SU-DHL-6 (cell line): Measurements from ENCODE around the gene PLA2G4E.

Experiments used
- H2AFZ ChIP-seq: fragments of 200-600 bp; sonication (generic); 2 replicates; pipeline ENCODE4 v1.6.1; 2014; ENCODE audit warnings: low read depth, mild to moderate bottlenecking, moderate library complexity, mixed read lengths, antibody characterized with exemption, low read length; ENCODE audit not compliant: severe bottlenecking
- H3F3A ChIP-seq: fragments of 200-600 bp; shearing (Covaris generic); 2 replicates; pipeline ENCODE4 v1.6.0; 2016; ENCODE audit warnings: antibody characterized with exemption, mild to moderate bottlenecking; ENCODE audit not compliant: insufficient read depth
- H3K27ac ChIP-seq: fragments of 200-600 bp; sonication (generic); 2 replicates; pipeline ENCODE4 v1.5.1; 2016; ENCODE audit warnings: low read depth, mild to moderate bottlenecking, low read length, moderate library complexity, mixed read lengths
- H3K27me3 ChIP-seq: fragments of 200-600 bp; sonication (generic), shearing (Covaris generic); 2 replicates; pipeline ENCODE4 v1.6.0; 2014; ENCODE audit warnings: mild to moderate bottlenecking, low read length
- H3K36me3 ChIP-seq: fragments of 200-600 bp; sonication (generic); 2 replicates; pipeline ENCODE4 v1.6.1; 2014; ENCODE audit warnings: mild to moderate bottlenecking, low read length, mixed read lengths
- H3K4me2 ChIP-seq: fragments of 300-600, 200-600 bp; shearing (Covaris generic), sonication (generic); 2 replicates; pipeline ENCODE4 v1.6.0; 2014; ENCODE audit warnings: low read length, low read depth, mild to moderate bottlenecking; ENCODE audit not compliant: poor library complexity, severe bottlenecking
- H3K4me3 ChIP-seq: fragments of 200-600 bp; sonication (generic); 2 replicates; pipeline ENCODE4 v1.5.1; 2014; ENCODE audit warnings: antibody characterized with exemption, low read length, mild to moderate bottlenecking, mixed read lengths; ENCODE audit not compliant: insufficient read depth, poor library complexity, severe bottlenecking
- H3K79me2 ChIP-seq: fragments of 200-600 bp; sonication (generic); 2 replicates; pipeline ENCODE4 v1.6.1; 2014; ENCODE audit warnings: mild to moderate bottlenecking, low read length, moderate library complexity; ENCODE audit not compliant: insufficient read depth
- H3K9ac ChIP-seq: fragments of 200-600 bp; sonication (generic); 2 replicates; pipeline ENCODE4 v1.7.0; 2014; ENCODE audit warnings: mild to moderate bottlenecking, low read length
- H3K9me2 ChIP-seq: fragments of 200-600 bp; sonication (generic); replicated peaks from 2 replicates; pipeline ENCODE4 v1.6.1; 2014; ENCODE audit warnings: low read length; ENCODE audit not compliant: insufficient read depth
- H3K9me3 ChIP-seq: fragments of 200-600 bp; sonication (generic); 2 replicates; pipeline ENCODE4 v1.6.1; 2014; ENCODE audit warnings: low read length, mixed read lengths; ENCODE audit not compliant: insufficient read depth
- H4K20me1 ChIP-seq: fragments of 200-600 bp; sonication (generic); 2 replicates; pipeline ENCODE4 v1.6.1; 2014; ENCODE audit warnings: low read depth, mild to moderate bottlenecking, antibody characterized with exemption, low read length, moderate library complexity, mixed read lengths
- CTCF ChIP-seq: fragments of 200-600 bp; sonication (generic); IDR thresholded peaks from one replicate; pipeline ENCODE4 v1.5.1; 2017; ENCODE audit warnings: antibody characterized with exemption, mild to moderate bottlenecking, low read length, moderate library complexity; ENCODE audit not compliant: insufficient read depth, poor library complexity, severe bottlenecking
- EZH2phosphoT487 ChIP-seq: fragments of 200-600 bp; sonication (generic), shearing (Covaris generic); conservative IDR thresholded peaks from 2 replicates; pipeline ENCODE4 v1.6.1; 2018; ENCODE audit warnings: mild to moderate bottlenecking, antibody characterized with exemption, low read length, moderate library complexity, mixed read lengths

The PLA2G4E gene

DNA sequence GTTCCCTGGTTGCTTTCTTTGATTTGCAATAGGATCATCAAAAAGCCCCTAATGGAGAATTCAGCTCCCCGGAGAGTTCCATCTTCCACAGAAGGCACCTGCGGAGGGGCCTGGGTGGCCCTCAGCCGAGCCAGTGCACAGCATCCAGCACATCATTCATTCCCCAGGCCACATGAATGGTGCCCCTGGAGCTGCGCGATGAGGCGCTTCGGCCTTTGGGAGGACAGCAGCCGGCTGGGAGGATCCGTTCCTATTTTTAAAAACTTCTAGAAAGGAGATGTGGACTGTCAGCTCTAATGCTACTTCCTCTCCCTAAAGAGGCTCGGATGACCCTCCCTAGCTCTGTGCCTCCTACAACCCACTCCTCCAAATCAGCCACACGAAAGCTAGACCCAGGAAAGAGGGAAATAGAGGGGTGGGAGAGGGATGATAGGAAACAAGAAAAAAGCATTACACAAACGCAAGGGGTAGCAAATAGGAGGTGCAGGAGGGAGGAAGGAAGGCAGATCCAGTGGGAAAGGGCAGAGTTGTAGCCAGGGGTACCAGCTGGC lies 68.8 kb downstream of the PLA2G4E start:
- TF ChIP-seq EZH2phosphoT487 (no peak), CTCF (no peak)
- no peaks in the 10 kb centered on the region for H3F3A ChIP-seq
- no peak overlapping the region for H3K4me2 ChIP-seq
- no peak overlapping the region for H3K27ac ChIP-seq
- no peaks in the 10 kb centered on the region for H3K79me2 ChIP-seq
- H3K27me3 ChIP-seq: no peaks in the 10 kb centered on the region
- H3K4me3 ChIP-seq: no peak overlapping the region
- H3K9ac ChIP-seq: no peak overlapping the region
- H3K9me2 ChIP-seq: no peaks in the 10 kb centered on the region
- no peaks in the 10 kb centered on the region for H3K36me3 ChIP-seq
- H4K20me1 ChIP-seq: no peaks in the 10 kb centered on the region
- no peaks in the 10 kb centered on the region for H3K9me3 ChIP-seq
- no peak overlapping the region for H2AFZ ChIP-seq

DNA sequence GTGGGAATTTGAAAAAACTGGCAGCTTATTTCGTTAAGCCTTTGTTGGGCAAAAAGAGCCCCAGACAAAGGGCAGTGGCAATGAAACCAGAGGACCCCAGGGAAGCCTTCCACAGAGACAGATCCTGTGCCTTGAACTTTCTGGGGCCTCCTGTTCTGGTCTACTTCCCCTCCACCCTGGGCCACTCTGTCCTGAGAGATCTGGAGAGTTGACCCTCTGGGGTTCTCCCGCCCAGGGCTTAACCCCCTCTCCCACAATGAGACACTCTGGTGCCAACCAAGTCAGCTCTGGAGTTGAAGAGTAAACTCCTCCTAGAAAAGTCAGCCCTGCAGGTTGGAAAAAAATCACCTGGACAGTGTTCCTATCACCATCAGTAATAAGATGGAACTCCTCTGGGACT lies 69.3 kb downstream of the PLA2G4E start:
- no peaks in the 10 kb centered on the region for H3K9me3 ChIP-seq
- no peaks in the 10 kb centered on the region for H3K9me2 ChIP-seq
- H2AFZ ChIP-seq: no peak overlapping the region
- H3K4me2 ChIP-seq: no peak overlapping the region
- H3K36me3 ChIP-seq: no peaks in the 10 kb centered on the region
- no peaks in the 10 kb centered on the region for H3F3A ChIP-seq
- no peak overlapping the region for H3K27ac ChIP-seq
- H3K9ac ChIP-seq: no peak overlapping the region
- TF ChIP-seq EZH2phosphoT487: no peak
- TF ChIP-seq CTCF: no peak
- H4K20me1 ChIP-seq: no peaks in the 10 kb centered on the region
- H3K27me3 ChIP-seq: no peaks in the 10 kb centered on the region
- no peaks in the 10 kb centered on the region for H3K79me2 ChIP-seq
- H3K4me3 ChIP-seq: no peak overlapping the region

- Histone ChIP-seq H3K4me3 (no peak overlapping the region), H3K9me2 (no peaks in the 10 kb centered on the region), H2AFZ (no peak overlapping the region), H3K9me3 (no peaks in the 10 kb centered on the region), H3K4me2 (no peak overlapping the region), H3K9ac (no peak overlapping the region), H3K79me2 (no peaks in the 10 kb centered on the region), H3K36me3 (no peaks in the 10 kb centered on the region), H3F3A (no peaks in the 10 kb centered on the region), H4K20me1 (no peaks in the 10 kb centered on the region), H3K27ac (no peak overlapping the region), H3K27me3 (no peaks in the 10 kb centered on the region)
- TF ChIP-seq EZH2phosphoT487: no peak
- no peak for TF ChIP-seq CTCF
Observed at GRCh38 chr15:41950489-41950888, 70.4 kb downstream of the PLA2G4E start.
